HT-29 (cell line): Measurements from ENCODE around the gene S100P. TPM values are rescaled to one million over a fixed set of nuclear protein-coding genes. Genes with fewer than 3 reads are reported as not detected.

Experiments
- total RNA-seq: library from RNA; depleted of rRNA; stranded (reverse); fragments of >200 nt; shearing (Covaris generic); gene quantifications from 2 replicates; pipeline ENCODE4 v1.2.3, GENCODE V29; 2014; rRNA removed

S100P gene
- total RNA-seq, 1 experiment from 2014 or later: 628 TPM

Other genes starting within 250 kb of the S100P start
- gene PPP2R2C, start 221.3 kb upstream of the S100P start, total RNA-seq: 0.03 and 0.18 TPM in 2 replicates
- 24.8 and 28.5 TPM in 2 replicates for gene MAN2B2, start 118.7 kb upstream of the S100P start, total RNA-seq
- 92.4 and 106 TPM in 2 replicates for gene MRFAP1, start 53.2 kb upstream of the S100P start, total RNA-seq
- 41.6 and 43.4 TPM in 2 replicates for gene MRFAP1L1, start 16.0 kb downstream of the S100P start, total RNA-seq
- gene BLOC1S4, start 22.3 kb downstream of the S100P start, total RNA-seq: 28.7 and 31.3 TPM in 2 replicates
- 5.7 and 6.0 TPM in 2 replicates for gene KIAA0232, start 88.8 kb downstream of the S100P start, total RNA-seq
- 54.5 and 58.5 TPM in 2 replicates for gene TBC1D14, start 215.9 kb downstream of the S100P start, total RNA-seq